SU-DHL-6 (cell line): ENCODE data around the gene SLC30A10.
"Not testable (repeated sequence)": the region's sequence is repeated elsewhere in the genome, so short reads cannot be mapped to it uniquely, and the experiment has no call there.

Experiments
- H2AFZ ChIP-seq: fragments of 200-600 bp; sonication (generic); 2 replicates; pipeline ENCODE4 v1.6.1; 2014; ENCODE audit warnings: low read depth, mild to moderate bottlenecking, moderate library complexity, mixed read lengths, antibody characterized with exemption, low read length; ENCODE audit not compliant: severe bottlenecking
- H3F3A ChIP-seq: fragments of 200-600 bp; shearing (Covaris generic); 2 replicates; pipeline ENCODE4 v1.6.0; 2016; ENCODE audit warnings: antibody characterized with exemption, mild to moderate bottlenecking; ENCODE audit not compliant: insufficient read depth
- H3K27ac ChIP-seq: fragments of 200-600 bp; sonication (generic); 2 replicates; pipeline ENCODE4 v1.5.1; 2016; ENCODE audit warnings: low read depth, mild to moderate bottlenecking, low read length, moderate library complexity, mixed read lengths
- H3K27me3 ChIP-seq: fragments of 200-600 bp; sonication (generic), shearing (Covaris generic); 2 replicates; pipeline ENCODE4 v1.6.0; 2014; ENCODE audit warnings: mild to moderate bottlenecking, low read length
- H3K36me3 ChIP-seq: fragments of 200-600 bp; sonication (generic); 2 replicates; pipeline ENCODE4 v1.6.1; 2014; ENCODE audit warnings: mild to moderate bottlenecking, low read length, mixed read lengths
- H3K4me2 ChIP-seq: fragments of 300-600, 200-600 bp; shearing (Covaris generic), sonication (generic); 2 replicates; pipeline ENCODE4 v1.6.0; 2014; ENCODE audit warnings: low read length, low read depth, mild to moderate bottlenecking; ENCODE audit not compliant: poor library complexity, severe bottlenecking
- H3K4me3 ChIP-seq: fragments of 200-600 bp; sonication (generic); 2 replicates; pipeline ENCODE4 v1.5.1; 2014; ENCODE audit warnings: antibody characterized with exemption, low read length, mild to moderate bottlenecking, mixed read lengths; ENCODE audit not compliant: insufficient read depth, poor library complexity, severe bottlenecking
- H3K79me2 ChIP-seq: fragments of 200-600 bp; sonication (generic); 2 replicates; pipeline ENCODE4 v1.6.1; 2014; ENCODE audit warnings: mild to moderate bottlenecking, low read length, moderate library complexity; ENCODE audit not compliant: insufficient read depth
- H3K9ac ChIP-seq: fragments of 200-600 bp; sonication (generic); 2 replicates; pipeline ENCODE4 v1.7.0; 2014; ENCODE audit warnings: mild to moderate bottlenecking, low read length
- H3K9me2 ChIP-seq: fragments of 200-600 bp; sonication (generic); replicated peaks from 2 replicates; pipeline ENCODE4 v1.6.1; 2014; ENCODE audit warnings: low read length; ENCODE audit not compliant: insufficient read depth
- H3K9me3 ChIP-seq: fragments of 200-600 bp; sonication (generic); 2 replicates; pipeline ENCODE4 v1.6.1; 2014; ENCODE audit warnings: low read length, mixed read lengths; ENCODE audit not compliant: insufficient read depth
- H4K20me1 ChIP-seq: fragments of 200-600 bp; sonication (generic); 2 replicates; pipeline ENCODE4 v1.6.1; 2014; ENCODE audit warnings: low read depth, mild to moderate bottlenecking, antibody characterized with exemption, low read length, moderate library complexity, mixed read lengths
- CTCF ChIP-seq: fragments of 200-600 bp; sonication (generic); IDR thresholded peaks from one replicate; pipeline ENCODE4 v1.5.1; 2017; ENCODE audit warnings: antibody characterized with exemption, mild to moderate bottlenecking, low read length, moderate library complexity; ENCODE audit not compliant: insufficient read depth, poor library complexity, severe bottlenecking
- EZH2phosphoT487 ChIP-seq: fragments of 200-600 bp; sonication (generic), shearing (Covaris generic); conservative IDR thresholded peaks from 2 replicates; pipeline ENCODE4 v1.6.1; 2018; ENCODE audit warnings: mild to moderate bottlenecking, antibody characterized with exemption, low read length, moderate library complexity, mixed read lengths

The SLC30A10 gene

GRCh38 chr1:219954736-219955421, 26.5 kb upstream of the SLC30A10 start:
- no peaks in the 10 kb centered on the region for H3K9me3 ChIP-seq
- no peaks in the 10 kb centered on the region for H3K79me2 ChIP-seq
- H3K9me2 ChIP-seq = no peaks in the 10 kb centered on the region
- no peak for TF ChIP-seq CTCF
- TF ChIP-seq EZH2phosphoT487 = no peak
- H3K4me2 ChIP-seq = no peak overlapping the region
- 0 out of 2 replicates have a peak, but pooled peaks cover 5% of the 10 kb centered on the region for H3F3A ChIP-seq
- no peak overlapping the region for H2AFZ ChIP-seq
- H3K4me3 ChIP-seq = no peak overlapping the region
- no peaks in the 10 kb centered on the region for H3K36me3 ChIP-seq
- H3K9ac ChIP-seq = no peak overlapping the region
- no peaks in the 10 kb centered on the region for H3K27me3 ChIP-seq
- H4K20me1 ChIP-seq = no peaks in the 10 kb centered on the region
- no peak overlapping the region for H3K27ac ChIP-seq

- H4K20me1 ChIP-seq = no peaks in the 10 kb centered on the region
- no peak overlapping the region for H2AFZ ChIP-seq
- H3F3A ChIP-seq = no peaks in the 10 kb centered on the region
Observed at GRCh38 chr1:219954052-219954451, 25.7 kb upstream of the SLC30A10 start.

GRCh38 chr1:219952361-219952760, 24.0 kb upstream of the SLC30A10 start:
- Histone ChIP-seq H3K36me3 (no peaks in the 10 kb centered on the region), H3K27ac (no peak overlapping the region), H3K9me3 (no peaks in the 10 kb centered on the region), H3F3A (no peaks in the 10 kb centered on the region), H3K27me3 (no peaks in the 10 kb centered on the region), H3K4me2 (no peak overlapping the region), H3K4me3 (no peak overlapping the region), H4K20me1 (no peaks in the 10 kb centered on the region), H3K79me2 (no peaks in the 10 kb centered on the region), H2AFZ (no peak overlapping the region), H3K9ac (no peak overlapping the region), H3K9me2 (no peaks in the 10 kb centered on the region)
- TF ChIP-seq EZH2phosphoT487 (no peak), CTCF (no peak)

More at GRCh38 chr1:219954052-219954451, 25.7 kb upstream of the SLC30A10 start:
- Histone ChIP-seq H3K4me2 (no peak overlapping the region), H3K4me3 (no peak overlapping the region), H3K9me2 (no peaks in the 10 kb centered on the region), H3K79me2 (no peaks in the 10 kb centered on the region), H3K27ac (no peak overlapping the region), H3K36me3 (no peaks in the 10 kb centered on the region), H3K9me3 (no peaks in the 10 kb centered on the region), H3K27me3 (no peaks in the 10 kb centered on the region), H3K9ac (no peak overlapping the region)
- TF ChIP-seq EZH2phosphoT487 (no peak), CTCF (no peak)

GRCh38 chr1:219949227-219949626, 20.9 kb upstream of the SLC30A10 start:
- not testable (repeated sequence) for H4K20me1 ChIP-seq, H3F3A ChIP-seq, H3K9me3 ChIP-seq, H3K9ac ChIP-seq, H3K27ac ChIP-seq, H3K27me3 ChIP-seq, H3K79me2 ChIP-seq, H3K36me3 ChIP-seq, H3K9me2 ChIP-seq, H3K4me2 ChIP-seq, H2AFZ ChIP-seq, H3K4me3 ChIP-seq

- H3K79me2 ChIP-seq = not testable (repeated sequence)
Observed at GRCh38 chr1:219948766-219949165, 20.4 kb upstream of the SLC30A10 start.

More at GRCh38 chr1:219948766-219949165, 20.4 kb upstream of the SLC30A10 start:
- H3K9me2 ChIP-seq, H3K9me3 ChIP-seq, H2AFZ ChIP-seq, H3K9ac ChIP-seq, H3K27me3 ChIP-seq, H3K36me3 ChIP-seq, H4K20me1 ChIP-seq, H3K4me2 ChIP-seq, H3K27ac ChIP-seq, H3K4me3 ChIP-seq, H3F3A ChIP-seq: not testable (repeated sequence)
